Adrenal gland (tissue), 12 donors: ENCODE data around the gene SLC29A3. TPM values are rescaled to one million over a fixed set of nuclear protein-coding genes. Genes with fewer than 3 reads are reported as not detected.

Source experiments
- DNase-seq, 7 donors: peaks; one replicate each; pipeline ENCODE4 v3.0.0-alpha.2; 2019 to 2020
- H3K27ac ChIP-seq, 5 donors: fragments of 200-600 bp; sonication (generic) in 4 of 5; 1 replicate in 3 of 5; 2 replicates in 2 of 5; pipeline versions ENCODE4 v1.5.1 to v1.8.0; 2016 to 2020; ENCODE audit warnings: mild to moderate bottlenecking in 1 of 5
- H3K27me3 ChIP-seq: fragments of 200-600 bp; 2 replicates; pipeline ENCODE4 v1.8.0; 2021
- H3K36me3 ChIP-seq, 2 donors: fragments of 200-600 bp; replicated peaks in 1 of 2; 1 replicate in 1 of 2; 2 replicates in 1 of 2; pipeline versions ENCODE4 v1.5.1 to v1.8.0; 2018 to 2022
- H3K4me1 ChIP-seq, 2 donors: fragments of 200-600 bp; replicated peaks in 1 of 2; 1 replicate in 1 of 2; 2 replicates in 1 of 2; pipeline versions ENCODE4 v1.5.1 to v1.8.0; 2018 to 2021
- H3K4me3 ChIP-seq, 4 donors: fragments of 200-600 bp; sonication (generic) in 3 of 4; one replicate each; pipeline ENCODE4 v1.5.1; 2016 to 2018
- H3K9me3 ChIP-seq, 3 donors: fragments of 200-600 bp; sonication (generic) in 1 of 3; replicated peaks in 1 of 3; 1 replicate in 2 of 3; 2 replicates in 1 of 3; pipeline versions ENCODE4 v1.5.1 to v1.8.0; 2016 to 2021
- POLR2A ChIP-seq, 2 donors: fragments of 450-650 bp; IDR thresholded peaks; one replicate each; pipeline ENCODE4 v1.6.1; 2017; ENCODE audit warnings: antibody characterized with exemption in 2 of 2, mild to moderate bottlenecking in 2 of 2, moderate library complexity in 1 of 2
- WGBS, 4 donors: extraction: QIAGEN DNeasy Blood & Tissue Kit in 2 of 4; methylation state at CpG; one replicate each; pipeline versions ENCODE4 v1.1.5 to v1.1.7; 2013 to 2017; 5-methylcytosine and 5-hydroxymethylcytosine counted together
- intact Hi-C, 2 donors: fragments of 100-400 bp; cut with DNase I; formaldehyde crosslinking; loops; one replicate each; pipeline versions ENCODE4 v1.14.1 to v1.15.0; 2022 to 2023
- polyA plus RNA-seq, 3 donors: library from polyadenylated mRNA; stranded (reverse); fragments of 200-250 nt in 2 of 3; fragments of 350-450 nt in 1 of 3; fragmentation: Illumina TruSeq in 1 of 3; extraction: RNeasy Lipid Tissue Mini Kit (QIAGEN cat#74804) in 1 of 3; gene quantifications; one replicate each; pipeline ENCODE4 v1.2.3, GENCODE V29; 2013 to 2014
- total RNA-seq, 9 donors: library from RNA; depleted of rRNA in 4 of 9; stranded (reverse); fragments of >200 nt in 4 of 9; fragments of 120-200 nt in 1 of 9; fragmentation: NEBNext Ultra II Directional in 1 of 9; extraction: Animal tissue kit (Norgen Biotek cat#: 25700) in 1 of 9; gene quantifications; one replicate each; pipeline versions ENCODE4 v1.1.0 to v1.2.4, GENCODE V29; 2013 to 2023
- TF ChIP-seq, protein P1 (sequence below), 6 experiments: fragments of 450-650 bp in 4 of 6; fragments of 200-600 bp in 2 of 6; sonication (generic) in 1 of 6; IDR thresholded peaks; 1 replicate in 5 of 6; 2 replicates in 1 of 6; pipeline versions ENCODE4 v1.5.1 to v1.8.0; 2016 to 2021; ENCODE audit warnings: antibody characterized with exemption in 6 of 6, mild to moderate bottlenecking in 2 of 6, moderate library complexity in 1 of 6
- donor health status: healthy with polysubstance abuse.
- donor health status: Bipolar disorder and iron deficiency.
- donor health status: DM: yes; HTN: yes; CAD: no.
- donor health status: DM: no; HTN: no; CAD: no.
- donor health status: DM: no; HTN: no; CAD: no.
- donor health status: DM: yes; HTN: yes; CAD: no.

The SLC29A3 gene
- total and polyA plus RNA-seq, 12 donors: 1.4 to 19.0 (median 3.9) TPM

- Histone ChIP-seq H3K4me1 (peaks cover 0 to 8% of the 10 kb centered on the region in 2 donors), H3K9me3 (no peaks in the 10 kb centered on the region), H3K27ac (no peak overlapping the region), H3K27me3 (no peaks in the 10 kb centered on the region), H3K36me3 (no peaks in the 10 kb centered on the region), H3K4me3 (no peak overlapping the region)
- DNase-seq: no peak
- intact Hi-C loops: no loop called here
- WGBS, 4 donors: 73 to 100% (median 89%) methylated on average over 1 to 2 of the region's 2 CpGs
- TF ChIP-seq, protein P1, sequence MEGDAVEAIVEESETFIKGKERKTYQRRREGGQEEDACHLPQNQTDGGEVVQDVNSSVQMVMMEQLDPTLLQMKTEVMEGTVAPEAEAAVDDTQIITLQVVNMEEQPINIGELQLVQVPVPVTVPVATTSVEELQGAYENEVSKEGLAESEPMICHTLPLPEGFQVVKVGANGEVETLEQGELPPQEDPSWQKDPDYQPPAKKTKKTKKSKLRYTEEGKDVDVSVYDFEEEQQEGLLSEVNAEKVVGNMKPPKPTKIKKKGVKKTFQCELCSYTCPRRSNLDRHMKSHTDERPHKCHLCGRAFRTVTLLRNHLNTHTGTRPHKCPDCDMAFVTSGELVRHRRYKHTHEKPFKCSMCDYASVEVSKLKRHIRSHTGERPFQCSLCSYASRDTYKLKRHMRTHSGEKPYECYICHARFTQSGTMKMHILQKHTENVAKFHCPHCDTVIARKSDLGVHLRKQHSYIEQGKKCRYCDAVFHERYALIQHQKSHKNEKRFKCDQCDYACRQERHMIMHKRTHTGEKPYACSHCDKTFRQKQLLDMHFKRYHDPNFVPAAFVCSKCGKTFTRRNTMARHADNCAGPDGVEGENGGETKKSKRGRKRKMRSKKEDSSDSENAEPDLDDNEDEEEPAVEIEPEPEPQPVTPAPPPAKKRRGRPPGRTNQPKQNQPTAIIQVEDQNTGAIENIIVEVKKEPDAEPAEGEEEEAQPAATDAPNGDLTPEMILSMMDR (IDR thresholded peaks at IDR 0.05): no peak
- TF ChIP-seq POLR2A (IDR thresholded peaks at IDR 0.05): no peak
These were observed 10.8 kb upstream of the SLC29A3 start for GRCh38 chr10:71308244-71308643.

GRCh38 chr10:71308985-71309384 is 10.1 kb upstream of the SLC29A3 start:
- Histone ChIP-seq H3K27ac (no peak overlapping the region), H3K36me3 (no peaks in the 10 kb centered on the region), H3K4me3 (no peak overlapping the region), H3K4me1 (peaks cover 0 to 13% of the 10 kb centered on the region in 2 donors), H3K27me3 (no peaks in the 10 kb centered on the region), H3K9me3 (no peaks in the 10 kb centered on the region)
- 61 to 89% (median 66%) methylated on average over 3 of the region's 3 CpGs for WGBS, 4 donors
- no peak for TF ChIP-seq POLR2A (IDR thresholded peaks at IDR 0.05)
- TF ChIP-seq, protein P1 (IDR thresholded peaks at IDR 0.05): no peak
- intact Hi-C loops: no loop called here
- DNase-seq: no peak

GRCh38 chr10:71309919-71310318 is 9.1 kb upstream of the SLC29A3 start:
- WGBS, 4 donors: 45 to 61% (median 55%) methylated on average over 3 of the region's 3 CpGs
- DNase-seq: no peak
- Histone ChIP-seq H3K27me3 (no peaks in the 10 kb centered on the region), H3K4me3 (no peak overlapping the region), H3K4me1 (peaks cover 0 to 21% of the 10 kb centered on the region in 2 donors), H3K27ac (no peak overlapping the region), H3K36me3 (no peaks in the 10 kb centered on the region), H3K9me3 (no peaks in the 10 kb centered on the region)
- intact Hi-C loops: loop anchor here (5.0 to 10.0 kb wide), 3 partner anchors 295 to 502 kb away; no protein-coding TSS in a partner anchor
- TF ChIP-seq POLR2A (IDR thresholded peaks at IDR 0.05): no peak
- TF ChIP-seq, protein P1 (IDR thresholded peaks at IDR 0.05): no peak

DNA sequence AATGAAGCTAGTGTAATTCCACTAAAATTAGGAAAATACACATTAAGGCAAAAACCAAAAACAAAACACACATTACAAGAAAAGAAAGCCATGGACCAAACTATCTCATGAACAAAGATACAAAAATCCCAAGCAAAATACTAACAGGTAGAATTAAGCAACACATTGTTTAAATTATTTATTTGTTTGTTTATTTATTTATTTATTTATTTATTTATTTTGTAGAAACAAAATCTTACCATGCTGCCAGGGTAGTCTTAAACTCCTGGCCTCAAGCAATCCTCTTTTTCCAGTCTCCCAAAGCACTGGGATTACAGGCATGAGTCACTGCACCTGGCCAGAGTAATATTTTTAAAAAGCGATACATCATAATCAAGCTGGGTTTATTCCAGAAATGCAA is 6.8 kb upstream of the SLC29A3 start:
- Histone ChIP-seq H3K27me3 (no peaks in the 10 kb centered on the region), H3K4me3 (no peak overlapping the region), H3K36me3 (no peaks in the 10 kb centered on the region), H3K4me1 (peaks cover 0 to 21% of the 10 kb centered on the region in 2 donors), H3K27ac (no peak overlapping the region), H3K9me3 (no peaks in the 10 kb centered on the region)
- intact Hi-C loops: loop anchor here (5.0 to 10.0 kb wide), 3 partner anchors 293 to 500 kb away; no protein-coding TSS in a partner anchor
- no peak for DNase-seq
- TF ChIP-seq, protein P1 (IDR thresholded peaks at IDR 0.05): no peak
- no peak for TF ChIP-seq POLR2A (IDR thresholded peaks at IDR 0.05)
- 45 to 56% (median 51%) methylated on average over 1 of the region's 1 CpG for WGBS, 4 donors
